GM23338 (cell line): ENCODE data around the gene ATP10D. TPM values are rescaled to one million over a fixed set of nuclear protein-coding genes. Genes with fewer than 3 reads are reported as not detected.

Experiments used
- ATAC-seq: fragments of 200-7000 bp; cut with Tn5 transposase; 3 replicates; pipeline ENCODE4 v1.9.1; 2020
- DNase-seq: peaks from one replicate; pipeline ENCODE4 v3.0.0-alpha.2; 2015; ENCODE audit warnings: low spot score
- H2AFZ ChIP-seq: fragments of 200-600 bp; sonication (generic); 2 replicates; pipeline ENCODE4 v1.8.0; 2016; ENCODE audit warnings: antibody characterized with exemption, mild to moderate bottlenecking, moderate library complexity
- H3F3A ChIP-seq: fragments of 200-600 bp; sonication (generic); replicated peaks from 2 replicates; pipeline ENCODE4 v1.8.0; 2017; ENCODE audit warnings: antibody characterized with exemption, mixed run types, low read depth
- H3K27ac ChIP-seq: fragments of 200-600 bp; sonication (generic); 2 replicates; pipeline ENCODE4 v1.6.1; 2016; ENCODE audit warnings: low read depth
- H3K27me3 ChIP-seq: fragments of 200-600 bp; sonication (generic); 2 replicates; pipeline ENCODE4 v1.8.0; 2016; ENCODE audit warnings: mild to moderate bottlenecking, mixed run types, moderate library complexity; ENCODE audit not compliant: insufficient read depth
- H3K36me3 ChIP-seq: fragments of 200-600 bp; sonication (generic); 2 replicates; pipeline ENCODE4 v1.8.0; 2016; ENCODE audit warnings: mild to moderate bottlenecking; ENCODE audit not compliant: insufficient read depth
- H3K4me1 ChIP-seq: fragments of 200-600 bp; sonication (generic); 2 replicates; pipeline ENCODE4 v1.8.0; 2016; ENCODE audit warnings: mild to moderate bottlenecking, moderate library complexity; ENCODE audit not compliant: insufficient read depth
- H3K4me2 ChIP-seq: fragments of 200-600 bp; sonication (generic); 2 replicates; pipeline ENCODE4 v1.7.1; 2017; ENCODE audit warnings: mixed run types
- H3K4me3 ChIP-seq: fragments of 200-600 bp; sonication (generic); 2 replicates; pipeline ENCODE4 v1.6.1; 2016; ENCODE audit warnings: mixed run types
- H3K79me2 ChIP-seq: fragments of 200-600 bp; sonication (generic); replicated peaks from 2 replicates; pipeline ENCODE4 v1.8.0; 2017; ENCODE audit warnings: mild to moderate bottlenecking; ENCODE audit not compliant: insufficient read depth
- H3K9me2 ChIP-seq: fragments of 200-600 bp; sonication (generic); 2 replicates; pipeline ENCODE4 v1.8.0; 2017; ENCODE audit not compliant: insufficient read depth
- H4K20me1 ChIP-seq: fragments of 200-600 bp; sonication (generic); replicated peaks from 2 replicates; pipeline ENCODE4 v1.8.0; 2017; ENCODE audit warnings: mild to moderate bottlenecking; ENCODE audit not compliant: insufficient read depth
- H3K27ac Mint-ChIP-seq: 2 replicates; pipeline ENCODE4 v1.8.0; 2020; ENCODE audit warnings: inconsistent platforms, mild to moderate bottlenecking, moderate library complexity, mixed read lengths
- H3K27me3 Mint-ChIP-seq: 3 replicates; pipeline ENCODE4 v1.8.0; 2022; ENCODE audit warnings: low read depth, mild to moderate bottlenecking, moderate library complexity, mixed read lengths, inconsistent platforms; ENCODE audit not compliant: insufficient read depth, poor library complexity
- H3K36me3 Mint-ChIP-seq: 3 replicates; pipeline ENCODE4 v1.8.0; 2021; ENCODE audit warnings: low read depth, mild to moderate bottlenecking, inconsistent platforms, moderate library complexity, mixed read lengths
- H3K4me1 Mint-ChIP-seq: 3 replicates; pipeline ENCODE4 v1.8.0; 2020; ENCODE audit warnings: mild to moderate bottlenecking, inconsistent platforms, mixed read lengths
- H3K4me3 Mint-ChIP-seq: 3 replicates; pipeline ENCODE4 v1.8.0; 2021; ENCODE audit warnings: moderate library complexity, mild to moderate bottlenecking, inconsistent platforms, mixed read lengths
- H3K9me3 Mint-ChIP-seq: 3 replicates; pipeline ENCODE4 v1.8.0; 2020; ENCODE audit warnings: moderate library complexity, mild to moderate bottlenecking, inconsistent platforms, mixed read lengths
- CREB1 ChIP-seq: fragments of 250-450 bp; sonication (Bioruptor Pico); IDR thresholded peaks from 2 replicates; pipeline ENCODE4 v1.5.0; 2020; ENCODE audit warnings: low read depth, mild to moderate bottlenecking, moderate library complexity
- ETS1 ChIP-seq: IDR thresholded peaks from 2 replicates; pipeline ENCODE4 v1.6.1; 2016; ENCODE audit warnings: antibody characterized with exemption
- EZH2 ChIP-seq: fragments of 200-600 bp; sonication (generic); IDR thresholded peaks from one replicate; pipeline ENCODE4 v1.8.0; 2017; ENCODE audit warnings: antibody characterized with exemption, mild to moderate bottlenecking, low read depth; ENCODE audit not compliant: unreplicated experiment
- EZH2phosphoT487 ChIP-seq: fragments of 200-600 bp; sonication (generic); IDR thresholded peaks from one replicate; pipeline ENCODE4 v1.8.1; 2018; ENCODE audit warnings: antibody characterized with exemption; ENCODE audit not compliant: unreplicated experiment
- NANOG ChIP-seq: IDR thresholded peaks from 2 replicates; pipeline ENCODE4 v1.6.1; 2016; ENCODE audit warnings: antibody characterized with exemption, borderline replicate concordance
- STAT1 ChIP-seq: IDR thresholded peaks from one replicate; pipeline ENCODE4 v1.6.1; 2016; ENCODE audit warnings: antibody characterized with exemption; ENCODE audit not compliant: unreplicated experiment
- ZNF114 ChIP-seq: fragments of 250-450 bp; sonication (Bioruptor Pico); IDR thresholded peaks from 2 replicates; pipeline ENCODE4 v1.5.0; 2020; ENCODE audit warnings: mild to moderate bottlenecking, moderate library complexity
- ZNF331 ChIP-seq: fragments of 250-450 bp; sonication (Bioruptor Pico); IDR thresholded peaks from 2 replicates; pipeline ENCODE4 v1.5.0; 2020; ENCODE audit warnings: low read depth, mild to moderate bottlenecking, moderate library complexity
- polyA plus RNA-seq: library from polyadenylated mRNA; unstranded; fragments of >200 nt; fragmentation: Nextera tagmentation; extraction: Ambion mirVana; gene quantifications from 2 replicates; pipeline ENCODE4 v1.2.1, GENCODE V29; 2016
- total RNA-seq: library from RNA; depleted of rRNA; stranded (reverse); fragments of >200 nt; shearing (Covaris generic); gene quantifications from 2 replicates; pipeline ENCODE4 v1.2.3, GENCODE V29; 2014
- TF ChIP-seq, protein P1 (sequence below), 2 experiments: fragments of 200-600 bp in 1 of 2; sonication (generic) in 1 of 2; conservative IDR thresholded peaks; 2 replicates each; pipeline versions ENCODE4 v1.5.1 to v1.6.1; 2016 to 2017; ENCODE audit warnings: antibody characterized with exemption in 2 of 2, low read depth in 2 of 2, mild to moderate bottlenecking in 2 of 2, moderate library complexity in 1 of 2

ATP10D gene
- total and polyA plus RNA-seq, 2 experiments from 2014 or later = 4.5 to 4.7 TPM

GRCh38 chr4:47471064-47471463, 14.0 kb upstream of the ATP10D start (continued):
- TF ChIP-seq, protein P1, sequence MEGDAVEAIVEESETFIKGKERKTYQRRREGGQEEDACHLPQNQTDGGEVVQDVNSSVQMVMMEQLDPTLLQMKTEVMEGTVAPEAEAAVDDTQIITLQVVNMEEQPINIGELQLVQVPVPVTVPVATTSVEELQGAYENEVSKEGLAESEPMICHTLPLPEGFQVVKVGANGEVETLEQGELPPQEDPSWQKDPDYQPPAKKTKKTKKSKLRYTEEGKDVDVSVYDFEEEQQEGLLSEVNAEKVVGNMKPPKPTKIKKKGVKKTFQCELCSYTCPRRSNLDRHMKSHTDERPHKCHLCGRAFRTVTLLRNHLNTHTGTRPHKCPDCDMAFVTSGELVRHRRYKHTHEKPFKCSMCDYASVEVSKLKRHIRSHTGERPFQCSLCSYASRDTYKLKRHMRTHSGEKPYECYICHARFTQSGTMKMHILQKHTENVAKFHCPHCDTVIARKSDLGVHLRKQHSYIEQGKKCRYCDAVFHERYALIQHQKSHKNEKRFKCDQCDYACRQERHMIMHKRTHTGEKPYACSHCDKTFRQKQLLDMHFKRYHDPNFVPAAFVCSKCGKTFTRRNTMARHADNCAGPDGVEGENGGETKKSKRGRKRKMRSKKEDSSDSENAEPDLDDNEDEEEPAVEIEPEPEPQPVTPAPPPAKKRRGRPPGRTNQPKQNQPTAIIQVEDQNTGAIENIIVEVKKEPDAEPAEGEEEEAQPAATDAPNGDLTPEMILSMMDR (conservative IDR thresholded peaks at IDR 0.05; ENCODE audit: low read depth in 2 of 2) = no peak
- no peak for TF ChIP-seq ZNF331 (CRISPR knock-in tag)
- TF ChIP-seq EZH2 = no peak
- TF ChIP-seq STAT1 = no peak

DNA sequence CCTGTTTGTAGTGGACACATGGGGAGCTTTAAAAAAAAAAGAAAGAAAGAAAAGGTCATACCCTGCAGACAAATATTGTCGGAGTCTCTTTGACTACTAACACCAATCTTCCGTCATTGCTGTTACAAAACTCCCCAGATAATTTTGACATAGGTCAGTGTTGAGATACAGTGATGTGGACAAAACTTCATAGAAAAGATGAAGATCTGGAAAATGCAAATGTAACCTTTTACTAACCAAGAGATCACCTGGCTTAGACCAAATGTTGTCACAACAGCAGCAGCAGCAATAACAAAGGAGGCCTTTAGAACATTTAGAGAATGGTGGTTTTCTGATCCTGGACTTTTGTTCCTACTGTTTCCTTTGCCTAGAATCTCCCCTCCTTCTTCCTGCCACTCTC, 13.5 kb upstream of the ATP10D start:
- Mint-ChIP-seq H3K27me3 (peaks cover 1% of the 10 kb centered on the region), H3K9me3 (no peaks in the 10 kb centered on the region), H3K4me1 (peaks cover 11% of the 10 kb centered on the region), H3K36me3 (no peaks in the 10 kb centered on the region), H3K4me3 (no peak overlapping the region), H3K27ac (no peak overlapping the region; the same call in 1 of the 2 replicates)
- H3K27me3 ChIP-seq = no peaks in the 10 kb centered on the region
- no peak overlapping the region for H3K27ac ChIP-seq
- H3K4me1 ChIP-seq = no peaks in the 10 kb centered on the region
- H3K36me3 ChIP-seq = no peaks in the 10 kb centered on the region
- H4K20me1 ChIP-seq = no peaks in the 10 kb centered on the region
- peak overlapping the region; percentile 75 for H2AFZ ChIP-seq
- no peak overlapping the region for H3K4me3 ChIP-seq
- H3K9me2 ChIP-seq = no peaks in the 10 kb centered on the region; the same call in 1 of the 2 replicates
- no peaks in the 10 kb centered on the region for H3K79me2 ChIP-seq
- ATAC-seq (no peak), DNase-seq (no peak)
- H3K4me2 ChIP-seq = no peak overlapping the region
- H3F3A ChIP-seq = no peaks in the 10 kb centered on the region
- no peak for TF ChIP-seq CREB1
- no peak for TF ChIP-seq NANOG
- TF ChIP-seq ZNF114 (CRISPR knock-in tag) = no peak

DNA sequence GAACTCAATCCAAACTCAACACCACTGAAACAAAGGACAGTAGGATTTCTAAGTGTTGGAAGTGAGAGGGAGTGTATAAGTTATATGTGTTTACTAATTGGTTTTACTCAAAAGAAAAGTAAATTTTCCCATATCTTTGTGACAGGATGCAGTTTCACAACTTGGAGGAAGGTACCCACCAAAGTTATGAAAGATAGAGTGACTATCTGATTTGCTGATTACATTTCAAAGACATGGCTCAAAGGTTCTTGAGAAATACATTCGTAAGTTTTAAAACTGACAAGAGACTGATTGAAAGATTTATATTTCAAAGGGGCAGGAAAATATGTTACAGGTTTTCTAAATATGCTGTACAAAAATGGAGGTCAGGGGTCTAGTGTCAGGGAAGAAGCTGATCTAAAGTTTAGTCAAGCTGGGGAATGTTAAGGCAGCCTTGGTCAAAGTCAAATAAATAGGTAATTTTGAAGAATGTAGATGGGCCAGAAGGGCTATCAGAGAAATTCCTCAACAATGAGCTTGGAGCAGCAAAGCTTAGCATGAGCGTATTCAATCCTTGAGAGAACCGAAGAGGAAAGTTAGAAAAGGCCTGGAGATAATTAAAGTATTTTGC, 11.8 kb upstream of the ATP10D start:
- ATAC-seq = no peak
- DNase-seq = no peak
- Mint-ChIP-seq H3K4me3 (no peak overlapping the region), H3K4me1 (peaks cover 11% of the 10 kb centered on the region), H3K27me3 (peaks cover 2% of the 10 kb centered on the region), H3K27ac (no peak overlapping the region), H3K9me3 (no peaks in the 10 kb centered on the region), H3K36me3 (no peaks in the 10 kb centered on the region)
- Histone ChIP-seq H3K36me3 (no peaks in the 10 kb centered on the region), H3K4me1 (no peaks in the 10 kb centered on the region), H3K79me2 (no peaks in the 10 kb centered on the region), H3K4me2 (no peak overlapping the region), H3K27me3 (no peaks in the 10 kb centered on the region), H4K20me1 (no peaks in the 10 kb centered on the region), H3K9me2 (no peaks in the 10 kb centered on the region; the same call in 1 of the 2 replicates), H2AFZ (no peak overlapping the region), H3K27ac (no peak overlapping the region), H3K4me3 (no peak overlapping the region), H3F3A (no peaks in the 10 kb centered on the region)
- TF ChIP-seq ZNF331 (CRISPR knock-in tag) (no peak), EZH2phosphoT487 (no peak), STAT1 (no peak), EZH2 (no peak), ZNF114 (CRISPR knock-in tag) (no peak), ETS1 (no peak)
